ENCODE measurements around the gene PSORS1C2. TPM values are rescaled to one million over a fixed set of nuclear protein-coding genes. Genes with fewer than 3 reads are reported as not detected.
"Not testable (repeated sequence)": the region's sequence is repeated elsewhere in the genome, so short reads cannot be mapped to it uniquely, and the experiment has no call there.

The PSORS1C2 gene
- polyA plus RNA-seq, 1 of the 3 experiments (the other 2 are of a cell fraction), result not detected

DNA sequence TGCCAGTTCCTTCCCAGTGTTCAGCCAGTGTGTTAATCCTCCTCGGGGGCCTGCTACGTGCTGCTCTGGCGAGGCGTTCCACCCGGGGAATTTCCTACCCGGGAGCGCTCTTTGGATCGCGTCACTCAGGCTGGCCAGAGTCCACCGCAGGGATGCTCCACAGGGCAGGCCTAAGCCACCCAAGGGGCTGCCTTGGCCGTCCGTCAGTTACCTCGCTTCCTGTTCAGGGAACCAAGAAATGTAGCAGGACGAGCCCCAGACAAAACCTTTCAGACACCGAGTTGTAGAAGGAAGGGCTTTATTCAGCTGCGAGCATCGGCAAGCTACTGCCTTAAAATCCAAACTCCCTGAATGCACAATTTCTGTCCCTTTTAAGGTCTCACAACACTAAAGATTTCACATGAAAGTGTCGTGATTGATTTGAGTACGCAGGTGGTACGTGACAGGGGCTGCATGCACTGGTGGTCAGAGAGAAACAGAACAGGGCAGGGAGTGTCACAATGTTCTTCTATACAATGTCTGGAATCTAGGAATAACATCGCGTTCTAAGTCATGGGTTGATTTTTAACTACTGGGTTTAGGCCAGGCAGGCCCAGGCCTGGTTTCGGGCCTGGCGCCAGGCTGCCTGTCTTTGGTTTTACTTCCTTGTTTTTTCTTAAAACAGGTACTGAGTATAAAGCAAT lies 47.3 kb upstream of the PSORS1C2 start (continued):
- TF ChIP-seq, protein P1, sequence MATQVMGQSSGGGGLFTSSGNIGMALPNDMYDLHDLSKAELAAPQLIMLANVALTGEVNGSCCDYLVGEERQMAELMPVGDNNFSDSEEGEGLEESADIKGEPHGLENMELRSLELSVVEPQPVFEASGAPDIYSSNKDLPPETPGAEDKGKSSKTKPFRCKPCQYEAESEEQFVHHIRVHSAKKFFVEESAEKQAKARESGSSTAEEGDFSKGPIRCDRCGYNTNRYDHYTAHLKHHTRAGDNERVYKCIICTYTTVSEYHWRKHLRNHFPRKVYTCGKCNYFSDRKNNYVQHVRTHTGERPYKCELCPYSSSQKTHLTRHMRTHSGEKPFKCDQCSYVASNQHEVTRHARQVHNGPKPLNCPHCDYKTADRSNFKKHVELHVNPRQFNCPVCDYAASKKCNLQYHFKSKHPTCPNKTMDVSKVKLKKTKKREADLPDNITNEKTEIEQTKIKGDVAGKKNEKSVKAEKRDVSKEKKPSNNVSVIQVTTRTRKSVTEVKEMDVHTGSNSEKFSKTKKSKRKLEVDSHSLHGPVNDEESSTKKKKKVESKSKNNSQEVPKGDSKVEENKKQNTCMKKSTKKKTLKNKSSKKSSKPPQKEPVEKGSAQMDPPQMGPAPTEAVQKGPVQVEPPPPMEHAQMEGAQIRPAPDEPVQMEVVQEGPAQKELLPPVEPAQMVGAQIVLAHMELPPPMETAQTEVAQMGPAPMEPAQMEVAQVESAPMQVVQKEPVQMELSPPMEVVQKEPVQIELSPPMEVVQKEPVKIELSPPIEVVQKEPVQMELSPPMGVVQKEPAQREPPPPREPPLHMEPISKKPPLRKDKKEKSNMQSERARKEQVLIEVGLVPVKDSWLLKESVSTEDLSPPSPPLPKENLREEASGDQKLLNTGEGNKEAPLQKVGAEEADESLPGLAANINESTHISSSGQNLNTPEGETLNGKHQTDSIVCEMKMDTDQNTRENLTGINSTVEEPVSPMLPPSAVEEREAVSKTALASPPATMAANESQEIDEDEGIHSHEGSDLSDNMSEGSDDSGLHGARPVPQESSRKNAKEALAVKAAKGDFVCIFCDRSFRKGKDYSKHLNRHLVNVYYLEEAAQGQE (IDR thresholded peaks at IDR 0.05; ENCODE audit: low read depth, low read length), result no peak
- TF ChIP-seq TAF1 (IDR thresholded peaks at IDR 0.05; ENCODE audit: borderline replicate concordance, low read depth, low read length), result no peak
- TF ChIP-seq TEAD4 (IDR thresholded peaks at IDR 0.05; ENCODE audit: borderline replicate concordance, insufficient read depth), result no peak
- TF ChIP-seq, protein P2, sequence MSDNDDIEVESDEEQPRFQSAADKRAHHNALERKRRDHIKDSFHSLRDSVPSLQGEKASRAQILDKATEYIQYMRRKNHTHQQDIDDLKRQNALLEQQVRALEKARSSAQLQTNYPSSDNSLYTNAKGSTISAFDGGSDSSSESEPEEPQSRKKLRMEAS (IDR thresholded peaks at IDR 0.05; ENCODE audit: low read depth), result no peak
- TF ChIP-seq, protein P3, sequence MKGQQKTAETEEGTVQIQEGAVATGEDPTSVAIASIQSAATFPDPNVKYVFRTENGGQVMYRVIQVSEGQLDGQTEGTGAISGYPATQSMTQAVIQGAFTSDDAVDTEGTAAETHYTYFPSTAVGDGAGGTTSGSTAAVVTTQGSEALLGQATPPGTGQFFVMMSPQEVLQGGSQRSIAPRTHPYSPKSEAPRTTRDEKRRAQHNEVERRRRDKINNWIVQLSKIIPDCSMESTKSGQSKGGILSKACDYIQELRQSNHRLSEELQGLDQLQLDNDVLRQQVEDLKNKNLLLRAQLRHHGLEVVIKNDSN (IDR thresholded peaks at IDR 0.05; ENCODE audit: borderline replicate concordance, low read depth), result no peak
- TF ChIP-seq YY1 (IDR thresholded peaks at IDR 0.05; ENCODE audit: low read depth), result no peak
- TF ChIP-seq MXI1 (IDR thresholded peaks at IDR 0.05; ENCODE audit: low read depth, low read length), result no peak

DNA sequence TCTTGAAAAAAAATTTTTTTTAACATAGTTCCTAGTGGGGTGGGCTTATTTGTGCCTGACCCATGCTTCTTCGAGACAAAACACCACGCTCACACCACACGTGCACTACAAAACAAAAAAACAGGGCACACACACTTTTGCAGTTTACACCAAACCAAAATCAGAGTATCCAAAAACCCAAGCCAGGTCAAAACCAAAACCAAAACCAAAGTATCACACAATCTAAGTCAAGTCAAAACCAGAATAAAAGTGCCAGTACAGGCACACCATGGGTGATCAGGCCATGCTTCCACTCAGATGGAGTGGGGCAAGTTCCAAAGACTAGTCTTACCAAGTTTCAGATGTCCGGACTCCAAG lies 46.8 kb upstream of the PSORS1C2 start:
- H3K79me2 ChIP-seq (ENCODE audit: insufficient read depth); POLR2A ChIA-PET; H3K36me3 ChIP-seq (replicated peaks in 1 of 2; ENCODE audit: control insufficient read depth in 1 of 2, insufficient read depth in 2 of 2, low read length in 1 of 2); H4K20me1 ChIP-seq (ENCODE audit: insufficient read depth); H2AFZ ChIP-seq (ENCODE audit: low read depth); DNase-seq; H3K9me3 ChIP-seq; H3K9me2 ChIP-seq; H3K4me3 ChIP-seq (ENCODE audit: low read depth in 2 of 2, low read length in 1 of 2); H3F3A ChIP-seq (replicated peaks; ENCODE audit: insufficient read depth); H3K27me3 ChIP-seq (ENCODE audit: insufficient read depth); H3K27ac ChIP-seq (ENCODE audit: low read depth in 2 of 2, low read length in 1 of 2); H3K4me2 ChIP-seq; H3K9ac ChIP-seq; H3K4me1 ChIP-seq (ENCODE audit: control insufficient read depth in 1 of 2, insufficient read depth in 2 of 2, low read depth in 1 of 2, low read length in 1 of 2); CTCF ChIA-PET: not testable (repeated sequence)
- WGBS (ENCODE audit: low lambda C conversion rate), result 84% methylated on average over 4 of the region's 4 CpGs

DNA sequence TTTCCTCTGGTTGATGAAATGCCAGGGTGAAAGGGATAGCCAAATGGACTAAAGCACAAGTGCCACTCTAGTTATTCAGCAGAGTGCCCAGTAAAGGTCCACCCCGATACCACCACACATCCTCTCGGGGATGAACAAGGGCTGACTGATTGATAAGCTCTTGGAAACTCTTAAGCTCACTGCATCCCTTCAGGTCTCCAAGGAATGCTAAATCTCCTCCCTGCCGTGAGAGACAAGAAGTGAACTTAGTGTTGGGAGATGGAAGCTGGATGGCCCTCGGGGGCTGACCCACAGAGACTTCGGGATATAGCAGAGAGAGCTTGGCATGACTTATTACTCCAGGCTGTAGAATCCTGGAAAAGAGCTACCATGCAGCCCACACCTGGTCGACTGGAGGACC lies 45.0 kb upstream of the PSORS1C2 start:
- H3K9me2 ChIP-seq; H3K36me3 ChIP-seq (replicated peaks in 1 of 2; ENCODE audit: control insufficient read depth in 1 of 2, insufficient read depth in 2 of 2, low read length in 1 of 2); H3K27ac ChIP-seq (ENCODE audit: low read depth in 2 of 2, low read length in 1 of 2); H3K27me3 ChIP-seq (ENCODE audit: insufficient read depth); H3K4me2 ChIP-seq; DNase-seq; H3K4me1 ChIP-seq (ENCODE audit: control insufficient read depth in 1 of 2, insufficient read depth in 2 of 2, low read depth in 1 of 2, low read length in 1 of 2); H3K4me3 ChIP-seq (ENCODE audit: low read depth in 2 of 2, low read length in 1 of 2); H3F3A ChIP-seq (replicated peaks; ENCODE audit: insufficient read depth); H2AFZ ChIP-seq (ENCODE audit: low read depth); H3K79me2 ChIP-seq (ENCODE audit: insufficient read depth); H3K9me3 ChIP-seq; CTCF ChIA-PET; H4K20me1 ChIP-seq (ENCODE audit: insufficient read depth); H3K9ac ChIP-seq: not testable (repeated sequence)
- 67% methylated on average over 6 of the region's 6 CpGs for WGBS (ENCODE audit: low lambda C conversion rate)
- POLR2A ChIA-PET, result interaction anchor here (0.7 kb wide), 1 partner anchor 1468 kb away, joined by 3 read pairs; no protein-coding TSS in a partner anchor

DNA sequence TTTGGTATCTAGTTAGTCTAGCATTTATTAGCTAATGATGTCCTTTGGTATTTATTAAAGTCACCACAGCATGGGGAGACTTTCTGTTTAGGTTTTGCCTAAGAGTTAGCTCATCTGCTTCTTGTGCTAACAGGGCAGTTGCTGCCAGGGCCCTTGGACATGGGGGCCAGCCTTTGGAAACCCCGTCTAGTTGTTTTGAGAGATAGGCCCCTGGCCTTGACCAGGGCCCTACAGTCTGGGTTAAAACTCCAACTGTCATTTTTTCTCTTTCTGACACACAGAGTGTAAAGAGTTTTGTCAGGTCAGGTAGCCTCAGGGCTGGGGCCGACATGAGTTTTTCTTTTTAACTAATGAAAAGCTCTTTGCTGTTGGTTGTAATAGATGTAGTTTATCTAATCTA lies 44.4 kb upstream of the PSORS1C2 start:
- H3K36me3 ChIP-seq (replicated peaks in 1 of 2; ENCODE audit: control insufficient read depth in 1 of 2, insufficient read depth in 2 of 2, low read length in 1 of 2), result not testable (repeated sequence)
- 79% methylated on average over 2 of the region's 2 CpGs for WGBS (ENCODE audit: low lambda C conversion rate)

More for the DNA sequence above, 44.4 kb upstream of the PSORS1C2 start:
- not testable (repeated sequence) for H3K27me3 ChIP-seq (ENCODE audit: insufficient read depth); H3K9me2 ChIP-seq; H3K27ac ChIP-seq (ENCODE audit: low read depth in 2 of 2, low read length in 1 of 2); H3K4me1 ChIP-seq (ENCODE audit: control insufficient read depth in 1 of 2, insufficient read depth in 2 of 2, low read depth in 1 of 2, low read length in 1 of 2); H3F3A ChIP-seq (replicated peaks; ENCODE audit: insufficient read depth); H3K79me2 ChIP-seq (ENCODE audit: insufficient read depth); H2AFZ ChIP-seq (ENCODE audit: low read depth); H4K20me1 ChIP-seq (ENCODE audit: insufficient read depth); H3K4me3 ChIP-seq (ENCODE audit: low read depth in 2 of 2, low read length in 1 of 2); H3K9me3 ChIP-seq; DNase-seq; H3K4me2 ChIP-seq; H3K9ac ChIP-seq
- POLR2A ChIA-PET, result interaction anchor here (0.7 kb wide), 1 partner anchor 1468 kb away, joined by 3 read pairs; no protein-coding TSS in a partner anchor
- CTCF ChIA-PET, result interaction anchor here (1.7 kb wide), 1 partner anchor 9 kb away, joined by 6 read pairs; no protein-coding TSS in a partner anchor
